H9 (cell line): ENCODE data around the gene MSMB. TPM values are rescaled to one million over a fixed set of nuclear protein-coding genes. Genes with fewer than 3 reads are reported as not detected.
"Not testable (repeated sequence)": the region's sequence is repeated elsewhere in the genome, so short reads cannot be mapped to it uniquely, and the experiment has no call there.

Experiments used
- DNase-seq: peaks from one replicate; pipeline ENCODE4 v3.0.0-alpha.2; 2017
- H2AFZ ChIP-seq: one replicate; pipeline ENCODE4 v1.6.1; 2013; ENCODE audit warnings: mild to moderate bottlenecking, low read length, control low read depth, moderate library complexity
- H2AK5ac ChIP-seq: 2 replicates; pipeline ENCODE4 v1.6.1; 2013; ENCODE audit warnings: low read length, control low read depth, mixed read lengths; ENCODE audit not compliant: insufficient read length
- H2BK120ac ChIP-seq: one replicate; pipeline ENCODE4 v1.6.1; 2013; ENCODE audit warnings: low read depth, mild to moderate bottlenecking, low read length, control low read depth, inconsistent platforms; ENCODE audit not compliant: poor library complexity, severe bottlenecking
- H2BK12ac ChIP-seq: 2 replicates; pipeline ENCODE4 v1.6.1; 2013; ENCODE audit warnings: low read length, control low read depth, mixed read lengths, low read depth; ENCODE audit not compliant: insufficient read length
- H2BK15ac ChIP-seq: 2 replicates; pipeline ENCODE4 v1.6.1; 2013; ENCODE audit warnings: low read depth, low read length, control low read depth
- H2BK20ac ChIP-seq: one replicate; pipeline ENCODE4 v1.6.1; 2013; ENCODE audit warnings: low read depth, mild to moderate bottlenecking, low read length, control low read depth, inconsistent platforms; ENCODE audit not compliant: poor library complexity, severe bottlenecking
- H2BK5ac ChIP-seq: 2 replicates; pipeline ENCODE4 v1.6.1; 2013; ENCODE audit warnings: low read length, control low read depth, mixed read lengths; ENCODE audit not compliant: insufficient read length
- H3K14ac ChIP-seq: 2 replicates; pipeline ENCODE4 v1.6.1; 2013; ENCODE audit warnings: low read length, control low read depth; ENCODE audit not compliant: insufficient read depth
- H3K18ac ChIP-seq: 2 replicates; pipeline ENCODE4 v1.6.1; 2013; ENCODE audit warnings: low read depth, mild to moderate bottlenecking, mixed read lengths, low read length, control low read depth; ENCODE audit not compliant: insufficient read length
- H3K23ac ChIP-seq: 2 replicates; pipeline ENCODE4 v1.6.1; 2013; ENCODE audit warnings: low read length, control low read depth, mixed read lengths, low read depth; ENCODE audit not compliant: insufficient read length
- H3K23me2 ChIP-seq: 2 replicates; pipeline ENCODE4 v1.6.1; 2013; ENCODE audit warnings: low read depth, mild to moderate bottlenecking, mixed read lengths, low read length, control low read depth; ENCODE audit not compliant: insufficient read length, poor library complexity, severe bottlenecking
- H3K27ac ChIP-seq: 2 replicates; pipeline ENCODE4 v1.5.1; 2013; ENCODE audit warnings: low read length, control low read depth, mixed read lengths, low read depth; ENCODE audit not compliant: insufficient read length
- H3K27me3 ChIP-seq: 2 replicates; pipeline ENCODE4 v1.6.1; 2013; ENCODE audit warnings: low read length, control low read depth, inconsistent platforms; ENCODE audit not compliant: insufficient read depth
- H3K4ac ChIP-seq: 2 replicates; pipeline ENCODE4 v1.6.1; 2013; ENCODE audit warnings: low read depth, mild to moderate bottlenecking, control low read depth, inconsistent platforms, low read length, moderate library complexity
- H3K4me1 ChIP-seq: 2 replicates; pipeline ENCODE4 v1.6.1; 2013; ENCODE audit warnings: low read length, control low read depth, inconsistent platforms; ENCODE audit not compliant: insufficient read depth
- H3K4me2 ChIP-seq: 2 replicates; pipeline ENCODE4 v1.6.1; 2013; ENCODE audit warnings: low read length, control low read depth, mixed read lengths; ENCODE audit not compliant: insufficient read length, insufficient read depth
- H3K56ac ChIP-seq: 2 replicates; pipeline ENCODE4 v1.6.1; 2013; ENCODE audit warnings: low read depth, mild to moderate bottlenecking, mixed read lengths, low read length, control low read depth; ENCODE audit not compliant: insufficient read length
- H3K79me1 ChIP-seq: 2 replicates; pipeline ENCODE4 v1.6.1; 2013; ENCODE audit warnings: low read depth, mild to moderate bottlenecking, moderate library complexity, low read length, control low read depth, inconsistent platforms; ENCODE audit not compliant: insufficient read depth, poor library complexity, severe bottlenecking
- H3K79me2 ChIP-seq: 2 replicates; pipeline ENCODE4 v1.6.1; 2013; ENCODE audit warnings: low read length, control low read depth, inconsistent platforms; ENCODE audit not compliant: insufficient read depth
- H3K9ac ChIP-seq: 2 replicates; pipeline ENCODE4 v1.6.1; 2013; ENCODE audit warnings: low read length, control low read depth, mixed read lengths; ENCODE audit not compliant: insufficient read length; ENCODE audit errors: extremely low read depth
- H3K9me3 ChIP-seq: one replicate; pipeline ENCODE4 v1.6.1; 2013; ENCODE audit warnings: low read depth, low read length, inconsistent platforms; ENCODE audit not compliant: control insufficient read depth
- H3T11ph ChIP-seq: one replicate; pipeline ENCODE4 v1.6.1; 2013; ENCODE audit warnings: mild to moderate bottlenecking, low read length, control low read depth, inconsistent platforms
- H4K20me1 ChIP-seq: one replicate; pipeline ENCODE4 v1.6.1; 2013; ENCODE audit not compliant: control insufficient read depth, insufficient read length, insufficient read depth
- H4K5ac ChIP-seq: 2 replicates; pipeline ENCODE4 v1.6.1; 2013; ENCODE audit warnings: low read depth, mild to moderate bottlenecking, mixed read lengths, low read length, control low read depth; ENCODE audit not compliant: insufficient read length
- H4K8ac ChIP-seq: replicated peaks from 2 replicates; pipeline ENCODE4 v1.6.1; 2013; ENCODE audit warnings: low read length, control low read depth, mixed read lengths, low read depth; ENCODE audit not compliant: insufficient read length
- H4K91ac ChIP-seq: 2 replicates; pipeline ENCODE4 v1.6.1; 2013; ENCODE audit warnings: low read depth, mild to moderate bottlenecking, moderate library complexity, mixed read lengths, low read length, control low read depth; ENCODE audit not compliant: insufficient read length
- H3K27ac Mint-ChIP-seq, 3 experiments: 2 replicates in 2 of 3; 3 replicates in 1 of 3; pipeline ENCODE4 v1.8.0; 2020 to 2021; ENCODE audit warnings: mixed read lengths in 3 of 3, mild to moderate bottlenecking in 1 of 3, moderate library complexity in 1 of 3
- H3K27me3 Mint-ChIP-seq: 2 replicates; pipeline ENCODE4 v1.8.0; 2021; ENCODE audit warnings: low read depth, mild to moderate bottlenecking, moderate library complexity, mixed read lengths
- H3K36me3 Mint-ChIP-seq, 3 experiments: 2 replicates in 2 of 3; 3 replicates in 1 of 3; pipeline ENCODE4 v1.8.0; 2020 to 2021; ENCODE audit warnings: low read depth in 3 of 3, mixed read lengths in 3 of 3; ENCODE audit not compliant: insufficient read depth in 1 of 3
- H3K4me1 Mint-ChIP-seq, 2 experiments: 2 replicates each; pipeline ENCODE4 v1.8.0; 2020; ENCODE audit warnings: mixed read lengths in 2 of 2
- H3K4me3 Mint-ChIP-seq, 2 experiments: 2 replicates in 1 of 2; 3 replicates in 1 of 2; pipeline ENCODE4 v1.8.0; 2020 to 2021; ENCODE audit warnings: mild to moderate bottlenecking in 2 of 2, mixed read lengths in 2 of 2, moderate library complexity in 1 of 2
- H3K9me3 Mint-ChIP-seq, 2 experiments: 2 replicates in 1 of 2; 3 replicates in 1 of 2; pipeline ENCODE4 v1.8.0; 2020; ENCODE audit warnings: mild to moderate bottlenecking in 2 of 2, mixed read lengths in 2 of 2, moderate library complexity in 1 of 2
- CTCF ChIP-seq: fragments of 200-600 bp; sonication (generic); conservative IDR thresholded peaks from 3 replicates; pipeline ENCODE4 v1.8.0; 2021; ENCODE audit warnings: antibody characterized with exemption, mild to moderate bottlenecking
- whole genome bisulfite sequencing: extraction: QIAGEN DNeasy Blood & Tissue Kit; methylation state at CpG from one replicate; pipeline ENCODE4 v1.1.7; 2013; ENCODE audit warnings: missing lambda C conversion rate, low lambda C conversion rate, mixed read lengths; ENCODE audit not compliant: insufficient read length; ENCODE audit errors: extremely low coverage; 5-methylcytosine and 5-hydroxymethylcytosine counted together
- total RNA-seq: library from RNA; stranded (reverse); gene quantifications from 2 replicates; pipeline ENCODE4 v1.2.1, GENCODE V29; 2021

The MSMB gene
- total RNA-seq, 1 experiment from 2014 or later, result not detected

GRCh38 chr10:46060706-46061105 is 14.6 kb upstream of the MSMB start:
- no peaks in the 10 kb centered on the region for H4K20me1 ChIP-seq
- WGBS, result no CpG with 5 or more reads among the region's 3 CpGs
- H4K8ac ChIP-seq, result no peak overlapping the region
- Mint-ChIP-seq H3K4me1 (peaks cover 8 to 14% of the 10 kb centered on the region in 2 experiments), H3K4me3 (no peak overlapping the region), H3K9me3 (peaks cover 4% of the 10 kb centered on the region in 2 experiments; a peak in 3 of 5 replicates), H3K27me3 (peaks cover 4% of the 10 kb centered on the region), H3K36me3 (peaks cover 0 to 5% (median 0%) of the 10 kb centered on the region in 3 experiments; a peak in 2 of 7 replicates), H3K27ac (no peak overlapping the region)
- no peak overlapping the region for H3K4ac ChIP-seq
- H3K79me1 ChIP-seq, result no peaks in the 10 kb centered on the region
- H3K4me2 ChIP-seq, result no peak overlapping the region
- no peak overlapping the region for H2AFZ ChIP-seq
- no peak for TF ChIP-seq CTCF
- H3K4me1 ChIP-seq, result no peaks in the 10 kb centered on the region
- no peak overlapping the region for H4K91ac ChIP-seq
- H2BK5ac ChIP-seq, result no peak overlapping the region
- H3K27me3 ChIP-seq, result no peaks in the 10 kb centered on the region
- H3K56ac ChIP-seq, result no peak overlapping the region
- H2BK12ac ChIP-seq, result no peak overlapping the region
- H3K14ac ChIP-seq, result no peak overlapping the region
- H3K23ac ChIP-seq, result no peak overlapping the region
- H2BK15ac ChIP-seq, result no peak overlapping the region
- no peak for DNase-seq
- H3K9ac ChIP-seq, result no peak overlapping the region
- no peak overlapping the region for H3K27ac ChIP-seq
- H2BK20ac ChIP-seq, result no peak overlapping the region
- H3K9me3 ChIP-seq, result no peaks in the 10 kb centered on the region
- H3K18ac ChIP-seq, result no peak overlapping the region
- H3T11ph ChIP-seq, result no peak overlapping the region
- no peak overlapping the region for H4K5ac ChIP-seq
- no peak overlapping the region for H2BK120ac ChIP-seq
- no peak overlapping the region for H2AK5ac ChIP-seq
- H3K79me2 ChIP-seq, result no peaks in the 10 kb centered on the region
- no peaks in the 10 kb centered on the region for H3K23me2 ChIP-seq

GRCh38 chr10:46057927-46058326 is 11.9 kb upstream of the MSMB start:
- H3K27ac Mint-ChIP-seq, H3K27me3 Mint-ChIP-seq, H3K14ac ChIP-seq, H2BK20ac ChIP-seq, H3K79me2 ChIP-seq, H2BK120ac ChIP-seq, H2BK12ac ChIP-seq, H4K5ac ChIP-seq, H3K27ac ChIP-seq, H3K9me3 ChIP-seq, H3K36me3 Mint-ChIP-seq, H2AK5ac ChIP-seq, H2BK15ac ChIP-seq, H3K23ac ChIP-seq, H3K56ac ChIP-seq, H3K27me3 ChIP-seq, H3K23me2 ChIP-seq, H3K18ac ChIP-seq, H3K4me3 Mint-ChIP-seq, H4K8ac ChIP-seq, H3T11ph ChIP-seq, DNase-seq, H2BK5ac ChIP-seq, H3K9me3 Mint-ChIP-seq, H4K91ac ChIP-seq, H4K20me1 ChIP-seq, H2AFZ ChIP-seq, H3K4me2 ChIP-seq, H3K9ac ChIP-seq, H3K79me1 ChIP-seq, H3K4ac ChIP-seq: not testable (repeated sequence)
- peaks cover 29 to 37% of the 10 kb centered on the region in 2 experiments for H3K4me1 Mint-ChIP-seq
- WGBS, result no CpG with 5 or more reads among the region's 5 CpGs
- peaks cover 10% of the 10 kb centered on the region; the same call in 1 of the 2 replicates for H3K4me1 ChIP-seq
